Stimulated activated CD4-positive, alpha-beta T cell treated with anti-CD3 and anti-CD28 coated beads, Interleukin-12 subunit alpha, Interleukin-12 subunit beta, amount 100 ng/mL, for 48 hours (primary cell): Measurements from ENCODE around the gene NRP1.
"Not testable (repeated sequence)": the region's sequence is repeated elsewhere in the genome, so short reads cannot be mapped to it uniquely, and the experiment has no call there.

ENCODE experiments used
- DNase-seq, 3 donors: peaks; one replicate each; pipeline ENCODE4 v3.0.0-alpha.2; 2020; ENCODE audit warnings: low read depth in 2 of 3, low spot score in 1 of 3

The NRP1 gene

DNA sequence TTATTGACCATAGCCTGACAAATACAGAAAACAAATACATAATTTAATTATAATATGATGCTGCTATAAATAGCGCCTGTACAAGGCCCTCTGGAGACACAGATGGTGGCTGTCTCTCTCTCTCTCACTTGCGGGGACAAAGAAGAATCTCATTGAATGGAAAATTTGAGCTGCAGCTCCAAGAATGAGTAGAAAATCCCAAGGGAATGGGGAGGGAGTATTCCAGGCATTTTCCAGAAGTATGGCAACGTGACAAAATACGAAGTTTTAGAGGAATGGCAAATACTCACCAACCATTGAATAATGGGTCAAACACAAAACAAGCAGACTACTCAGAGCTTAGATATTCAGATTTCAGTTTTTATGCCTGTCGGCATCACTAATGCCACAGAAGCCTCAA lies 179.9 kb downstream of the NRP1 start:
- no peak for DNase-seq

DNA sequence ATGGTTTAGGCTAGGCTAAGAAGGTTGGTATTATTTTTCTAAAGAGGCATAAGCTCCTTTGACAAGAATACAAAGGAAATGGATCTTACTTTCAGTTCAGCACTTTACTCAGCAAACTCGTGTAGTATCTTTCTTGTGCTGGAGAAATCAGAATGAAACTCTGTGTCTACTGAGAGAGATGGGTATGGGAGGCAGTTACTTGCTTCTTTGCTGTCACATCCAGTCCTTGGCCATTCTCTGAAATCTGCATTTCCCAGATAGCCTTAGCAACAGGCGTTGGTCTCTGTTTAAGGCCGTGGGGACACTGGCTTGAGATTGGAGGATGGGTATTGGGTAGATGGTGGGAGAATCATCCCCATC lies 180.5 kb downstream of the NRP1 start:
- DNase-seq: no peak

DNA sequence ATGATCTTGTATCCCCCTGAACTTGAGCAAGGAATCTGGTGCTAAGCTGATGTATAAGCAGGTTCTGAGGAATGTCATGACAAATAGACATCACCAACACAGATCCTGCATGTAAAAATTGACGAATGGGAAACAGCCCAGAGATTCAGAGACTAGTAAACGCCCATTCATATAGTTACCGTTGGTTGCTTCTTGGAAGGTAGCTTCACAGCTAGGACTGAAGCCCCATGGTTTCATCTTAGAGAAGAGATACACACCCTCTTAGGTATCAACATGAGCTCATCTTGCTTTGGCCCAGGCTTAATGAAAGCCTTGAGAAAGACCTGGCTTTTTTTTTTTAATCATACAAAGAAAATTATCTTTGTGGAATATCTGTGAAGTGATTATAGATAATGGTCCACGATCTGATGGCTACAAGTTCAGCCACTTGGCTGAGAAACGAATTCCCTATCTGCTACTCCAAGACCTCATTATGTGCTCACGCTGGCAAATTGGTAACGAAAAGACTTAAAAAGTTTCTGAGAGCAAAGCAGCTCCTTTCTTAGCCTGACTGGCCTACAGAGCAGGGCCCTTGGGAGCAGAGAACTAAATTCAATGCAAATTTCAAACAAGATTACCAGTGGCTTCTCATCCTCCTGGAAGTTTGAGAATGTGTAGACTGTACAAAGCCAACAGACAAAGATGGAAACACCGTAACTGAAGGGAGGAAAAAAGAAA lies 181.1 kb downstream of the NRP1 start:
- no peak for DNase-seq

DNA sequence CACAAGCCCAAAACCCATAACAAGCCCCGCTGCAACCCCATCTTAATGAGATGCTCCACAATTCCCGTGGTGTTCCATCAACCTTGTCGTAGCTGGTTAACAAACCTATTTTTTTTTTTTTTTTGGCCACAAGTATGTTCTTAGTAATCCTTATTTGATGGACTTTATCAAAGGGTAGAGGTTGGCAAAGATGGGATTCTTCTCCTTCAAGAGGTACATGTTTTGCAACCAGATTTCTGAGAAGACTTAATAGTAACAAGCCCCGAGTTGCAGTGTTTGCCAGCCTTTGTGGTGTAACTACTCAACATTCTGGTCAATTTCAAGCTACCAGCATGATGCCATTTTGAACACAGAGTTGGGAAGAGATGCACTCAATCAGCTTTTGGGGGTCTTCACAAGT lies 181.7 kb downstream of the NRP1 start:
- no peak for DNase-seq

DNA sequence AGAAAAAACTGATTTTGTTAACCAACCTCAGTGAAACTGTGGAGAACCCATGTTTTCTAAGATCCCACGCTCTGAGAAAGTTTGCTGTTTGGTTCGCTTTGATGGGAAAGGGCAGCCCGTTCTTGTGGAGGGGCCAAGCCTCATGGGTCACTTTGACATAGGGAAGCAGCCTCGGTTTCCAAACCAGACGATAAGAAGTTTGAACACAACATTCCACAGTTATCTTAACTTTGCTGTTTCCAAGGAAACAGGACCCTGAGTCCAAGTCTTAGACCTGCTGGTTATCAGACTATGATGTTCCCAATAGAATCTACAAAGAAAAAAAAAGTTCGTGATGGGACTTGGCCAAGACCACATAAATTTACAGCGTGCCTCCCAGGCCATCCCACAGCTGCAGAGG lies 182.3 kb downstream of the NRP1 start:
- no peak for DNase-seq

DNA sequence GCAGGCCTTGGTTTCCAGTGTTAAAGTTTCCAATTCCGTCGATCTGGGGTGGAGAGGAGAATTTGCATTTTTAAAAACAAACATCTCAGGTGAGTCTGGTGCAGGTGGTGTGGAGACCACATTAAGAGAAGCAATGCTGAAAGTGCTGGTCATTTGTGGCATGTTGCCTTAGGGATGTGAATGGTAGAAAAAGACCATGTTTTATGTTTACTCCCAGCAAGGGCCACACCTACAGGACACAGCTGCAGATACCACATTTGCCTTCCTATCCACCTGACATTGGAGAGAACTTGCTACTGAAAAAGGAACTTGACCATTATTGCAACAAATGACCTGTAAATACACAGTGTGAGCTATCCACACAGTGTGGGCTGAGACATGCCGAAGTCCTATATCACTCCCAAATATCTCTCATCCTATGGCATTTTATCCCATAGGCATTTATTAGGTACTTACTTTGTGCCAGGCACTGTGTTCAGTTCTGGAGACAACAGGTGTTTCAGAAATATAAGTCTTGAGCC lies 183.1 kb downstream of the NRP1 start:
- DNase-seq: no peak

DNA sequence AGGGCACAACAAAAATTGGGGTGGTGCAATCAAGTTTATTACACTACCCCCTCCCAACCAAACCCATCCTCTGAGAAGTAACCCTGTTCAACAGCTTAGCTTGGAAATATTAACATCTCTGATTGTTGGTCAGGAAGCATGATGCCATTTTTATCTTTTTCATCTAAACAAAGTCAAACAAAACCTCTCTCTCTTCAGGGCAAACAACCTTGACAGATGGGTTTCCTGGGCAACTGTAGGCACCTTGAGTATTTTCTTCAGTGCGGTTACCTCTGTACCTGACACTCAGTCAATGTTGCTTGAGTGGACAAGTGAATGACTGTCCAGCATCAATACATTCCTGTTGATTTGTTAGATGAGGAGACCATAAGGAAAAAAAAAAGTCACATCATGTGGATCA lies 183.6 kb downstream of the NRP1 start:
- no peak for DNase-seq

DNA sequence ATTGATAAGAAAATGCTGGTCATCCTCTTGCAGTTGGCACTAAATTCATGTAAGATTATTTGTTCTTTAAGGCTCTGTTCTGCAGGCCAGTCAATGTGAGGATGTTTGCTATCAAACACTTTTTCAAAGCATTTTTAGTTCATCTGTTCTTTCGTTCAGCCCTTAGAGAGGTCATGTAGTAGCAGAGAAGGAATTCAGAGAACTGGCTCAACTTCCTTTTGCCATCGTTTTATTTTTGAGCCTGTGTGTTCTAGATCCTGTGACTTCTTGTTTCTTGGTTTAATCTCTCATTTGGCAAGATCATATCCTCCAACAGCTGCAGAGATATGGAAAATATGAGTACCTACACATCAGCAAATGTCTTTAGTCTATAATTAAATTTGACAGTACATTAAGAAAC lies 184.3 kb downstream of the NRP1 start:
- DNase-seq: no peak

DNA sequence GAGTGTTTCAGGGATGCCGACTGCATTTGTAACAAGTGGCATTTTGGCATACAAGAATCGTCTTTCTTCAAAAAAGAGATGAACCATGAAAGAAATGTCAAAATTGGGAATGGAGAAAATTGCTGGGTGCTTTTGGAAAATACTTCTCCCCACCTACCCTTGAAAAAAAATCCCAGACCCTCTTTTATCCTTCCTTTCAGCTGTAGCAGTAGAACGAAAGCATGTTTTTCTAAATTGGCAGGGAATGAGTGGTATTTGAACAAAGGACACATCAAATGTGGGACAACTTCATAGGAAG lies 187.5 kb downstream of the NRP1 start:
- DNase-seq: no peak

DNA sequence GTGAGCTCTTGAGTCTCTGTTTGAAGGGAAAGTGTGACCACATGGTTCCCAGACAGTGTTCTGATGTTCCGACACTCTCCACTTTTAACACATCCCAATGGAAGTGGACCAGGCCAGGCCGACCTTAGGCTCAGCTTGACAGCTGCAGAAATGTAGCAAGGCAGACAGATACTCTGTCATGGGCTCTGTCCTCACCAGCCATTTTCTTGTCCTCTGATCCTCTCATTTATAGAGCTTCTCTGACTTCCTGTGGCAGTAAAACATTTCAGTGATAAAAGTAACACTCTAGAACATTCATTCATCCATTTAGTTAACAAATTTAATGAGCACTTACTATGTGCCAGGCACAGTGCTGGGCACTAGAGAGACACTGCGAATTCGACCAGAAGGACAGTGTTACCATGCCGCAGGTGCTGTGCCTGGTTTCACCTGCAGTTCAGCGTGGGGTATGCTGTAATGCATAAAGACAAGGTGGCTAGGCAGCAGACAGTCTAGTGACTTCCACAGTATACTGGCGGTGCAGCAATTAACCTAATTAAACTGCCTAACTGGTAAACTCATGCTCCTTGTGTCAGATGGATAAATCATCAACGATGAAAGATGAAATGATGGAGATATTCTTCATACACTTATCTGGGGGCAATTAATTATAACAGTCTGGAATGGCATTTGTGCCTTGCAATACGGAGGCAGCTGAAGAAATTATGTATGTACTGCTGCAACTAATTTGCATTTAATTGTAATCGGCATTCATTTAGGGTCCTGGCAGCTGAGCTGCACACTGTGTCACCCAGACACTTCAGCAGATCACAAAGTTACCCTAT lies 188.1 kb downstream of the NRP1 start:
- DNase-seq: no peak

DNA sequence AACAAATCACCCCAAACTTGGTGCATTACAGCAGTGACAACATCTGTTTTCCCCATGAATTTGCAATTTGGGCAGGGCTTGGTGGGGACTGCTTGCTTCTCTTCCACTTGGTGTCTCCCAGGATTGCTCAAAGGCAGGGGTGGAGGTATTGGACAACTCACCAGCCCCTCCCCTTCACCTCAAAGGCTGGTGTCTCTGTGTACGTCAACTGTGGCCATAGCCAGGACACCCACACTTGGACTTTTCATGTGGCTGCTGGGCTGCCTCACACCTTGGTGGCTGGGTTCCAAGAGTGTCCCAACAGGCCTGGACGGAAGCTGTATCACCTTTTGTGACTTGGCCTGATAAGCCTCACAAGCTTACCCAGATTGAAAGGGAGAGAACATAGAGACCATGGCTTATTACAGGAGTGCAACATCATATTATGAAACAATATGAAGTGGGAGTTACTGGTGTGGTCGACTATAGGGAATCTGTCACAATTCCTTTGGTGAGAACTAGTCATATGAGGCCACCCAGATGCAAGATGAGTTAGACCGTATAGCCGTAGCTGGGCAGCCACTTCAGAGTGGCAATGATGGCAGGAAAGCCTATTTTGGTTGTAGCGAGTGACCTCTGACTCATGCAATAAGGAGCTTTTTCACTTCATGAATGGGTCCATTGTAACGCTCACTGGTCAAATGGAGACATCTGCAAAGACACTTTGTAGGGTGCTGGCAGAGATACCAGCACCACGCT lies 188.8 kb downstream of the NRP1 start:
- no peak for DNase-seq

DNA sequence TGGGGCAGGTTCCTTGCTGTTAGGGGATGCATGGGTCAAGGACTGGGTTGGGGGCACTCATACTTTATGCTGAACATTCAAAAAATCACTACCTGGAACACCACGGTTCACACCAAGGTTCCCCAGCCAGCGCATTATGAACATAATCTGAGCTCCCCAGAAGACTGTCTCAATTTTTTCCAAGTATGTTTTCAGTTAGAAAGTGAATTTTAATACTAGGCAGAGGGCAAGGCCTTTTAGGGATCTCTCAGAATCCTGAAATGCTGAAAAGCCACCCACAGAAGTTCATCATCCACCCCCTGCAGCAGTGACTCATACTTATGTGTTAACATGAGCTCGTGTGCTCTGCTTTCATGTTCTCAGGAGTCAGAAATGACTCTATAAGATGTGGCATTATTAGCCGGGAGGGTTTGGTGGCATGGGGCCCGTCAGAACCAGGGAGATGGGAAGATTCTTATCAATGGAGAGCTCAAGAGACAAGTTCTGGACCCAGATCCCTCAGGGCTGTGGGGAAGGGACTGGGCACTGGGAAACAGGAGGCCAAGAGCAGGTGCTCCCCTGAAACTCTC lies 191.2 kb downstream of the NRP1 start:
- DNase-seq: peak in 2 of 3 donors; percentile 37 to 46

DNA sequence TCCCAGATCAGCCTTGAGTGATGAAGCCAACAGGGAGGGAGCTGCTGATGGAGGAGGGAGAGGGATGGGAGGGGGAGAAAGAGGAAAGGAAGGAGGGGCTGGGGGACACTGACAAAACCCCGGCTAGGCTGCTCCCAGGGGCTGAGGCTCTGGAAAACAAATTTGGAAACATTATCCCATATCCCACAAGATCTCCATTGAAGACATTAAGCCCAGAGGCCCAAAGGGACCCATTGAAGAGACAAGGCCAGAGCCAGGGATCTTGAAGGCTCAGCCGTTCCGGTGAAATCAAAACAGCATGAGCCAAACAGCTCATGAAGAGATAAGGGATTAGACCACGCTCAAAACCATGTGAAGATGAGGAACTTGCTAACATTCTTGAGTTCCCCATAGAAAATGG lies 192.2 kb downstream of the NRP1 start:
- no peak for DNase-seq

DNA sequence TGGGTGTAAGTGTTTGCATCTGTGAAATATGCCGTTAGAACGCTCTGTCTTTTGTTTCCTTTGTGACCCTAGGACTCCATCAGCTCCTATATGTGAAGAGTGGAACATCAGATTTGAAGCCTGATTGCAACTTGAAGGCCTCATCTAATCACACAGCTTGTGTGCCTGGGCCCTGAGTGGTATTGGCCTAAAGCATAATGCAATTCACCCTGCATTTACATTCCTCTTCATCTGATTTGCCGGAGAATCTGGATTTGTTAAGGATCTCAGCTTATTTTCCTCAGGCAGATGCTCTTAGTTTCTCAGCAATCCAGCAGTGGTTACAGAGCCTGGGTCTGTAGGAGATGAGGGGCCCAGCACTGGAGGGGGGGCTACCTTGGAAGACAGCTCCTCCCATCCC lies 193.2 kb downstream of the NRP1 start:
- DNase-seq: no peak

DNA sequence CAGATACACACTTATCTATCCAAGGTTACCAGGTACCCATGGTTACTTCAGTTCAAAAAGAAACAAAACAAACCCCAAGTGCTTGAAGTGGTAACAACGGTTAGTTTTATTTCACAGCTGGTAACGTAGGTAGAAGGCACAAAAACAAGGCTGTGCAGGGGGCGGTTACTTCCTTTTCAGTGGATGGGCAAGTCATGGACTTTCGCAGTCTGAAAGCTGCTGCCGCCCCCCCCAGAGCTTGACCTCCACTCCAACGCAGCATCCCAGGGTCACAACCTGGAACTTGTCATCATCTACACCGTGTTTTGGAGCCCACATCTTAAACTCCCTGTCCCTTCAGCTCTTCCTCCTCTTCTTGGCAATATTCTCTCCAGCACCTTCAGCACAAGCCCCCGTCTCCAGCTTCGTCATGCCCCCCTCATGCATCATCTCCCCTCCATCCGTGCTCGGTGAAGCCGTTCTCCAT lies 195.3 kb downstream of the NRP1 start:
- peak in 2 of 3 donors; percentile 51 to 54 for DNase-seq

DNA sequence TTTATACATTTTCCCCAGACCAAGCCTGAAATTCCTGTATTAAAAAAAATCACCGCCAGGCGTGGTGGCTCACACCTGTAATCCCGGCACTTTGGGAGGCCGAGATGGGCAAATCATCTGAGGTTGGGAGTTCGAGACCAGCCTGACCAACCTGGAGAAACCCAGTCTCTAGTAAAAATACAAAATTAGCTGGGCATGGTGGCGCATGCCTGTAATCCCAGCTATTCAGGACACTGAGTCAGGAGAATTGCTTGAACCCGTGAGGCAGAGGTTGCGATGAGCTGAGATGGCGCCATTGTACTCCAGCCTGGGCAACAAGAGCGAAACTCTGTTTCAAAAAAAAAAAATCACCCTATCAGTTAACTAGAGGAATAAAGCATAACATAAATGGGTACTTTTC lies 195.8 kb downstream of the NRP1 start:
- not testable (repeated sequence) for DNase-seq

DNA sequence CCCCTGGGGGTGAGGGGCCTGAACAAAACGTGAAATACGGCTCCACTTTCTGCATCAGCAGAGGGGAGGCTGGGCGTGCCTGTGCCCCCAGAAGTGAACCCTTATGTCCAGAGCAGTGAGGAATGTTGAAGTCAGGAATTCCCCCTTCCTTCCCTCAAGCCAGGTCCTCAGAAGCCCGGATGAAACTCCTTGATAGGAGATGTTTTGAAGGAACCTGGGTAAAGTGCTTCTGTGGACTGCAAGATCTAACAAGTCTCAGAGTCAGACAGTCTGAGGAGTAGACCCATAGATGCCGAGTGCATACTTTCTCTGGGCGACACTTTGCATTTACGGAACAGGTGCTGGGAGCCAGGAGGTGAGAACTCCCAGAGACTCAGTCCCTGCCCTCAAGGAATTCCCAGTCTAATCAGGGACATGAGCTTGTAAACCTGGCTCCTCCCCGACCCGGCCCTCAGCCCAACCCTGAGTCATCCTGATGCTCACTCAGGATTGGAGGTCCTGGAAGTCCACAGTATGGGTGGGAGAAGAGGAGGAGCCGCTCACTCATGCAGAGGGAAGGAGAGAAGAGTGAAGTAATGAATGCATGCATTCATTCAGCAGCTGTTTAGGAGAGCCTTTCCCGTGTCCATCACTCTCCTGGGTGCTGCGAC lies 197.0 kb downstream of the NRP1 start:
- DNase-seq: no peak

DNA sequence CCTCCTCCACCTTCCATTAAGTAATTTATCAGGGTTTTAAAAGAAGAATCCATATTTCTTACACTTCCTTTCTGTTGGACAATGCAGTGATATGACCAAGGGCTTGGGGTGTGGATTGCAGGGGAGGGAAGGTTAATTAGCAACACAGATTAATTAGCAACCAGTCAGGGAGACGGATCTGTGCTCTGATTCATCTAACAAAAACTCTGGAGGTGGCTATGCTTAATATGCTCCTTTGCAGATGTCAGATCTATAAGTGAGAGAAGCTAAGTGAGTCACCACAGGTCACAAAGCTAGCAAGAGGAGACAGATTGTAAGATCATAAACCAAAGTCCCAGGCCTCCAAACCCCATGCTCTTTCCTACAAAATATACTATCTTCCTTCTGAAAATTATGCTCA lies 197.7 kb downstream of the NRP1 start:
- peak in 1 of 3 donors; percentile 44 for DNase-seq

DNA sequence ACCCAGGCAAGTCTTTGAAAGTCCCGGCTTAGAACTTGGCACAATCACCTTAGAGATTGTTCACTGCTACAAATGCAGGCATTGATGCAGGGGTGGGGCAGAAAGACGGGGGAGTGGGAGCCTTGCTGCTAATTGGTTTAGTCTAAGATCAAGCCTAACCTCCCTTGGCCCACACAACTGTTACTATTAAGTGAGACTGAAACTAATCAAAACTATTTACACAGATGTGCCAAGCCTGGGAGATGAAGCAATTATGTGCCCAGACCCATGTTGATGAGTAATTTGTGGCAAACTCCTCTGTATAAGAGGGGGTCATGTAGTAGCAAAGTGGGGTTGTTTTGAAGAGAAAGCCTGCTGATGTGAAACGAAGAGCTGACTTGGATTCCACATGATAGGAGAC lies 198.2 kb downstream of the NRP1 start:
- no peak for DNase-seq

DNA sequence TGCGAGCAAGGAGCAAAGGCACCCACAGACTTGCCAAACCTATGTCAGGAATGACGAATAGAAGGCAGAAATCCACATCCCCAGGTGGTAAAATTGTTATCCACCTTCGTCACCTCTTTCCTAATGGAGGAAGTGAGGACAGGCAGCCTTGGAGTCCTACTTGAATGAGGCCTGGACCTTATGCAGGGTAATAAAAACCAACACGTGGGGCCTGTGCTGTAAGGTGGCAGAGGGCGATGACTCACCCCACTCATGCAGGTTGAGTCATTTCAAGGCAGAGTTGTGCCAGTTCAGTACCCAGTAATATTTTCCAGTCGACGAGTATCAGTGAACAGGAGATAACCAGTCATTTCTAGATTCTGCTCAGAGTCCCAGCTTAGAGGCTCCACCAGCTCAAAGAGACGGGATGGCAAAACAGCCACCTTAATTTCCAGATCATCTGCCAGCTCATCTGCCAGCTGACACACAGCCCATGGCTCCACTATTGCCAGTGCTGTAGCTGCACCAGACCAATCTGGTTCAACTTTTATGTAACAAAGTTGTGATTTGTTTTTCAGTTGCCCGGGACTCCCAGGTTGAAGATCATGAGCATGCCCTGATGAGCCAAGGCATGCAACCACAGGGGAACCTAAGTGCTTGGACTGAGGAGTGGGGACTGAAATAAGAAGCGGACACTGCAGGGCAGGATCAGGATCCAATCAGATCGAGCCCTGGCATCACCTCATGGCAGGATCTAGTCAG lies 200.3 kb downstream of the NRP1 start:
- DNase-seq: peak; percentile 65 to 79 (median 78)
